Stimulated activated CD4-positive, alpha-beta T cell treated with anti-CD3 and anti-CD28 coated beads, TNF-alpha, amount 100 ng/mL, for 4 hours (primary cell): ENCODE data around the gene ZNF444.
"Not testable (repeated sequence)": the region's sequence is repeated elsewhere in the genome, so short reads cannot be mapped to it uniquely, and the experiment has no call there.

Experiments
- DNase-seq, 3 experiments: peaks; one replicate each; pipeline ENCODE4 v3.0.0-alpha.2; 2020; ENCODE audit warnings: low read depth in 3 of 3

The ZNF444 gene

DNA sequence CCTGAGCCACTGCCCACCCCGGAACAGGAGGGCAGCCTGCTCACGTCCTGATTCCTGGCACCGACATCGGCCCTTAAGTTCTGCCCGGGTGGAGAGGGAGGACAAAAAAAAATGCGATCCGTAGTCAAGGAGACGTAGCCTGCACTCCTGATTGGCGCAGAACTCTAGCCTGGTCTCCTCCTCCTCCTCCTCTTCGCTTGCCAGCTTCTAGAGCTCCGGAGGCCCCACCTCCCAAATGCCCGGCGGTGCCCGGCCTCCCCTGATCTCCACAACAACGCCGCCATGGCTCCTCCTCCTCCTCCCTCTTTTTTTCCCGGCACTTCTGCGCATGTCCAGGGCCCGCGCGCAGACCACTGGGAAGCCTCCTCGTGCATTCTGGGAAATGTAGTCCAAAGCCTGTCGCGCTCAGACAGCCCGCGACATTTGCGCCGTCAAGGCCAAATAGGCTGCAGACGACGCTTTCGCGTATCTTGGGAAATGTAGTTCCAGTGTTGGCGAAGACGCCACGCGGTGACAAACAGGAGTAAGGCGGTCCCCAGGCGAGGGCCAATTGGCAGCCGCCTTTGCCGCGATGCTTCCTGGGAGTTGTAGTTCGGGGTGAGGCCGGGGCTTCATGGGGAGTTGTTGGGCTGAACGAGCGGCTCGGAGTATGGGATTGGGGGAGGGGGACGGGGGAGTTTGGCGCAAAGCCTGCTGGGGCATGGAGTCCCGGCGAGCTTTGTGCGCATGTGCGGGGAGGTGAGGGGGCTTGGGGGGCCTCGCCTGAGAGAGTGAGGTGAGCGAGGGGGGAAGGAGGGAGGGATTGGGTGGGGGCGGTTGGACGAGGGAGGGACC lies at the start of gene ZNF444:
TSS of gene ZNF444 (plus strand) at position 705 of the 834 bp plus-strand sequence. CDS start 5,625 bp downstream, outside the sequence.
- DNase-seq = peak; percentile 97 to 100 (median 99)

DNA sequence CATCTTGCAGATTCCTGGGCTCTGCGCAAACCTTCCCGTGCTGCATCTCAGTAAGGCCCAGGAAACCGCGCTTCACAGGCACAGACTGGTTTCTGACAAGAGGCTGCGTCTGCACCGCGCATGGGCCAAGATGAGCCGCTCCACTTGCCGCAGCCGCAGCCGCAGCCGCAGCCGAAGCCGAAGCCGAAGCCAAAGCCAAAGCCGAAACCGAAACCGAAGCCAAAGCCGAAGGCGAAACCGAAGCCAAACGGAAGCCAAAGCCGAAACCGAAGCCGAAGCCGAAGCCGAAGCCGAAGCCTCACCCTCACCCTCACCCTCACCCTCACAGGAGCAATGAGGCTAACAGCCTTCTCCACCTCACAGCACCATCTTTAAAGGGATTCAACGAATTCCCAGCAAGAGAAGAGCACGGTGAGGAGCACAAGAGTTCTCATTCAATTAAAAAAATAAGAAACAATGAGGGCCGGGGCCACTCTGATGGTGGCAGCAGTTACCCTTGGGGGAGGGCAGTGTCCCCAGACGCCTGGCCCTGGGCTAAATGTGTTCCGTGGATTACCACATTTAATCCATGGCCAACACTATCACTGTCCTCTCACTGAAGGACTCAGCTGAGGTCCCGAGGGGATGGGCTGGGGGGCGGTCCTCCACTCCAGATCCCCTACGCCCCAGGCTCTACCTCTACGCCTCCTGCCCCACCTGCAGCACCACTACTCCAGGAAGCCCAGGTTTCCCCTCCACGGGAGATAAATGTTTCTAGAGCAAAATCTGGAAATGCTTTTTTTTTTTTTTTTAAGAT lies 49.1 kb upstream of the ZNF444 start:
- DNase-seq = no peak

DNA sequence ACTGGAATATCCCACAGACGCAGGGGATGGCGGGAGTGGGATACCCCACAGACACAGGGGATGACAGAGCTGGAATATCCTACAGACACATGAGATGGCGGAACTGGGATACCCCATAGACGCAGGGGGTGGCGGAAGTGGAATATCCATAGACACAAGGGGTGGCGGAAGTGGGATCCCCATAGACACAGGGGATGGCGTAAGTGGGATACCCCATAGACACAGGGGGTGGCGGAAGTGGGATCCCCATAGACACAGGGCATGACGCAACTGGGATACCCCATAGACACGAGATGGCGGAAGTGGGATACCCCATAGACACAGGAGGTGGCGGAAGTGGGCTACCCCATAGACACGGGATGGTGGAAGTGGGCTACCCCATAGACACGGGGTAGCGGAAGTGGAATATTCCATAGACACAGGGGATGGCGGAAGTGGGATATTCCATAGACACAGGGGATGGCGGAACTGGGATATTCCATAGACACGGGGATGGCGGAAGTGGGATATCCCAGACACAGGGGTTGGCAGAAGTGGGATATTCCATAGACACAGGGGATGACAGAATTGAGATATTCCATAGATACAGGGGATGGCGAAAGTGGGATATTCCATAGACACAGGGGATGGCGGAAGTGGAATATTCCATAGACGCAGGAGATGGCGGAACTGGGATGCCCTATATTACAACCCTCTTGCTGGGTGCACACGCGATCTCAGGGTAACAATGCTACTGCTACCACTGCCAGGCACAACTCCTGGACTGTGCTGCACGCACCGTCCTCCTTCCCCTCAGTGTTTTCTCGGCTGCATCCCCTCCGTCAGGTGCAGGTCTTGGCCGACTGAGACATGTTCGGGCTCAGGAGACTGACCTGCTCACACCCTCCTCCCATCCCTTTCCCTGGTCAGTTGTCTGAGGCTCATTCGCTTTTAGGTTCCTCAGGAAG lies 48.1 kb upstream of the ZNF444 start:
- DNase-seq = no peak

DNA sequence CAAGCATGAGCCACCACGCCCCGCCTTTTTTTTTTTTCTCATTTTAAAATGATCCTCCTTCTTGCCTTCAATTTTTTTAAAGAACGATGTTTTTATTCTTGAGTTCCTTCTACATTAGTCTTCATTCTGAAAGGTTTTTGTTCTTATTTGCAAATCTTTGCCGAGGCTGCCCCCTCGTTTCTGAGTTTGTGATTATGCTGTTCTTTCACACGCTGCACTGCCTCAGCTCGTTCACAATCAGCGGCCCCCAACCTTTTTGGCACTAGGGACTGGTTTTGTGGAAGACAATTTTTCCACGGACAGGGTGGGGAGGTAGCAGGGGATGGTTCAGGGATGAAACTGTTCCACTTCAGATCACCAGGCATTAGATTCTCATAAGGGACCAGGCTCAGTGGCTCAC lies 46.6 kb upstream of the ZNF444 start:
- DNase-seq = no peak

DNA sequence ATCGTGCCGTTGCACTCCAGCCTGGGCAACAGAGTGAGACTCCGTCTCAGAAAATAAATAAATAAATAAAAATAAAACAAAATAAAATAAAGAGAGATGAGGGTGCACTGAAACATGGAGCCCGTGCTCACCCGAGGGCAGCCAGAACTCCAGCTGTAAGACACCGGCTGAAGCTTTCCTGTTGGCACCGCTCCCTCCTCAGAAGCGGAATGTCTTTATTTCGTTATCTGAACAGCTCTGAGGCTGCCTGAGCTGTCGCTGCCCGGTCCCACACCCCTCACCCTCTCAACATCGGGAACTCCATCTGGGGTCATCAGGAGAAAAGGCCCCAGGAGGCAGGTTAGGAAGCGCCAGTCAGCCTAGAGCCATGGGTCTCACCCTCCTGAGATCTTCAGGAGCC lies 44.4 kb upstream of the ZNF444 start:
- DNase-seq = no peak

DNA sequence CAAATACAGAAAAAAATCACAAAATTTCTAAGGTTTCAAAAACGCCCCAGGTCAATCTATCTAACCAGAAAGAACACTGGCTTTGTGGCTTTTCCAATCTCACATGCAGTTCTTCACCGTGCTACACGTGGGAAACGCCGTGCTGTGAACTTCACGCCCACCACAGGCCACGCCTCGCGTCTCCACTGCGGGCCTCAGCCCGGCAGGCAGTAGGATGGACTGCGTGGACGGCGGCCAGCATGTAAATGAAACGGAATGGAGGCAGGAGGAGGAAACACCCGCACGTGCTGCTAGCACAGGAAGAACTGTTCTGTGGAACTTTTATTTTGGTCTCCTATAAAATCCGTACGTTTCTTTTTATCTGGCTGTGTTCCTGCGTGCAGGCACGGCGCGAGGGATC lies 43.8 kb upstream of the ZNF444 start:
- DNase-seq = no peak

DNA sequence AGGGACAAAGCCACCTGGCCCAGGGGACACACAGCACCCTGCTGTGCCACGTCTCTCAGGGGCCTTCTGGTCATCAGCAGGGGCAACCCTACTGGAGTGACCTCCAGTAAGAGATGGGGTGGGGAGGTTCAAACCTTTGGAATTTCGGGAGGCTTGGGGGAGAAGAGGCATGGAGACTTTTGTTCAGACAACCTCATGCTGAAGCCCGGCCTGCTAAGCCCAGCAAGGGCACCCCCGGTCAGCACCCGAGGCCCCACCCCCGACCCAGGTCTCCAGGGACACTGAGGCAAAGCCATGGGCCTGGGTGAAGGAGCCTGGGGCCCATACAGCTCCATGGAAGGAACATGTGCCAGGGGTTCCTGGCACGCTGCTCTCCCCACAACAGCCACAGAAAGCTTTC lies 43.3 kb upstream of the ZNF444 start:
- no peak for DNase-seq

DNA sequence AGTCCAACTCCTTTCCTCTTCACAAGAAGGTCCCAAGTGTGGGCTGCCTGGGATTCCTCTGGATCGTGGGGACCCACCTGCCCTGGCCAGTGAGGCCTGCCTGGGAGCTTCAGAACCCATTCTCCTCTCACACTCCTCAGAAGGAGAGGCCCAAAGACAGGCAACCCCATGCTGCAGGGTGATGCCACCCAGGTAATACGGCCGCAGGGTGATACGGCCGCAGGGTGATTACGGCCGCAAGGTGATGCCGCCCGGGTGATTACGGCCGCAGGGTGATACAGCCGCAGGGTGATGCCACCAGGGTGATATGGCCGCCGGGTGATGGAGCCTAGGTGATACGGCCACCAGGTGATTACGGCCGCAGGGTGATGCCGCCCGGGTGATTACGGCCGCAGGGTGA lies 42.9 kb upstream of the ZNF444 start:
- DNase-seq = not testable (repeated sequence)

DNA sequence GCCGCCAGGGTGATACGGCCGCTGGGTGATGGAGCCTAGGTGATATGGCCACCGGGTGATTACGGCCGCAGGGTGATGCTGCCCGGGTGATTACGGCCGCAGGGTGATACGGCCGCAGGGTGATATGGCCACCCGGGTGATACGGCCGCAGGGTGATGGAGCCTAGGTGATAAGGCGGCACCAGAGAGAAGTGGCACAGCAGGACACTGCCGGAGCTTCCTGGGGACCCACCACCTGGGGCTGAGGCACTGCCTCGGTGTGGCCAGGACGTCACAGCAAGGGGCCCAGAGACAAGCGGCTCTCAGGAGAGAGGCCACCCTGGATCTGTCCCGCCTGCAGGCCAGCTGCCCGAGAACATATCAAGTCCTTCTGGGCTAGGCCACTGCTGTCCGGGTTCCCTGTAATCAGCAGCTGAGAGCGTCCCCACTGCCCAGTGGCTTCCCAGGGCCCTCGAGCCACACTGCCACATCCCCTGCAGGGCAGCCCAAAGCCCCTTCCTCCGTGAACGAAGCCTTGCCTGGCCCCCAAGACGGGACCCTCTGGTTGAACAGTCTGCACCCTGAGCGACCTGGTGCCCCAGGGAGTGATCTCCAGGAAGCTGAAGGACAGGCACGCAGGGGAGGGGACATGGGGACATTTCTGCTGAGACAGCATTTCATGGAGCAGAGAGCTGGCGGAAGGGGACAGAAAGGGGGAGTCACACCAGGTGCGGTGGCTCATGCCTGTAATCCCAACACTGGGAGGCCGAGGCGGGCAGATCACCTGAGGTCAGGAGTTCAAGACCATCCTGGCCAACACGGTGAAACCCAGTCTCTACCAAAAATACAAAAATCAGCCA lies 42.1 kb upstream of the ZNF444 start:
- no peak for DNase-seq

DNA sequence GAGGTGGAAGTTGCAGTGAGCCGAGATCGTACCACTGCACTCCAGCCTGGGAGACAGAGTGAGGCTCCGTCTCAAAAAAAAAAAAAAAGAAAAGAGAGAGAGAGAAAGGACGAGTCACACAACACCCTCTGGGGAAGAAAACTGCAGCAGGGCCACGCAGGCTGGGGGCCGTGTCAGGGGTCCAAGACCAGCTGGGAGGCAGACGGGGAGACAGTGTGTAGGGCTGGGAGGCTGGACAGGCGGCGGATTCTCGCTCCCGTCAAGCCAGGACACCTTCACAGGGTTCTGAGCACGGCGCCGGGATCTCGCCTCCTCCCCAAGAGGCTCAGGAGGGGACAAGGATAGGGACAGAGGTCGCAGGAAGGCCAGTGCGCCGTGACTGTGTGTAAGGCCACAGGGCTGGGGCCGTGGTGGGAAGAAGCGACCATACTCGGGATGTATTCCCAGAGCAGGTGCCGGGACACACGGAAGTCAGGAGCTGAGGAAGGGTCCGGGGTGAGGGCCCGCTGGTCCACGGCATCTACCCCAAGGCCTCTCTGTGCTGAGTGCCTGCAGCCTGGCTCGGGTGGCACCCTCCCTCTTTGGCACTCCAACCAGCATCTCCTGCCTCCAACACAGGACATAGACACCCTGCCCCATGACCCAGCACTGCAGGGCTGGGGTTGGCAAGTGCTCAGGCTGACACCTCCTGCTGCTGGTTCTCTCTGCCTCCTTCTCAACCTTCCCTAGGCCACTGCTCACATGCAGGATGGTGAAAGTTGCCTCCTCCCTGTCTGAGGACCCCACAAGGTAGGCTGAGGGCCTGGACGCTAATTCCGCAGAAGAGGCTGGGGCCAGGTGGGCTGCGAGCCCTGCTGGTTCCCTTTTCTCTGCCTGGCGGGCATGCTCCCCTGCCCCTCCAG lies 41.2 kb upstream of the ZNF444 start:
- no peak for DNase-seq

DNA sequence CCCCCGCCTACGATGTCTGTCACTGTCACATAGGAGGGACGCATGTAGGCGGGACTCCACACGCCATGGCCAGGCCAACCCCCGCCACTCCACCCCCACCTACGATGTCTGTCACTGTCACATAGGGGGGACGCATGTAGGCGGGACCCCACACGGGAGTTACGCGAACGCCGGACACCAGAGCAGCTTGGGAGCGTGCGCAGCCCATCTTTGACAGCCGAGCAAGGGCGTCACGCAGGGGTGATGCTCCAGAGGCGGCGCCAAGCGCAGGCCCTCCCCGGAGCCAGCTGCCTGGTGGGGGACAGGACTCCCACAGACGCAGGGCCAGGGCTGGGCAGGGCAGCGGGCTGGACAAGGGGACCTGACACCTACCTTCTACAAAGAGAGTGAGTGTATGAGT lies 40.0 kb upstream of the ZNF444 start:
- no peak for DNase-seq

DNA sequence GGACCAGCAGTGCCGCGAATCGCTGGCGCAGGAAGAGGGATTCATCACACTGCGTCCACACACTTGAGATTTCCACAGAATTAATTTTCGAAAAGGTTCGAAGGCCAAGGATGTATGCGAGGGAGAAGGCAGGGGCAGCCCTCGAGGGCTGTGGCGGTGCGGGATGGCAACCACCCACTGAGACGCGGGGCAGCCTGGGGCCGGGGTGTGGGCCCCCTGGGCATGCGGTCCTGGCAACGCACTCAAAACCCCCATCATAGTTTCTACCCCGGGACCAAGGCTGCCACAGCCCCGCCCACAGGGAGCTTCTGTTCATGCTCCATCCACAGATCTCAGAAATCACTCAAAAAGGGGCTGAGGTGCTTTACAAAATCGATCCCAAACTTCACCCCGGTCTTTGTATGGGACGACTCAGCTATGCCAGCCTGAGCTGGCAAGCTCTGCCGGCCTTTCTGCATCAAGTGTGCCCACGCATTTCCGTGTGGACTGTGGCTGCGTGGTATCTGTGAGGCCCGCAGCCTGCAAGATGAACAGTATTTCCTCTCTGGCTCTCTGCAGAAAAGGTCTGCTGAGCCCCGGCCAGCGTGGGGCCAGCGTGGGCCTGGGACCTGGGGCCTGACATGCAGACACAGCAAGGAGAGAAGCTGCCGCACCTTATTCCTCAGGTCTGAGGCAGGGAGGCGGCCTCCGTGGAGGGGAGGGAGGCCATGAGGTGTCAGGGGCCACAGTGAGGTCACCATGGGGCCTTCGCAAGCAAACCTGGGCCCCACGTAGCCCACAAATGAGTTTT lies 39.1 kb upstream of the ZNF444 start:
- no peak for DNase-seq

DNA sequence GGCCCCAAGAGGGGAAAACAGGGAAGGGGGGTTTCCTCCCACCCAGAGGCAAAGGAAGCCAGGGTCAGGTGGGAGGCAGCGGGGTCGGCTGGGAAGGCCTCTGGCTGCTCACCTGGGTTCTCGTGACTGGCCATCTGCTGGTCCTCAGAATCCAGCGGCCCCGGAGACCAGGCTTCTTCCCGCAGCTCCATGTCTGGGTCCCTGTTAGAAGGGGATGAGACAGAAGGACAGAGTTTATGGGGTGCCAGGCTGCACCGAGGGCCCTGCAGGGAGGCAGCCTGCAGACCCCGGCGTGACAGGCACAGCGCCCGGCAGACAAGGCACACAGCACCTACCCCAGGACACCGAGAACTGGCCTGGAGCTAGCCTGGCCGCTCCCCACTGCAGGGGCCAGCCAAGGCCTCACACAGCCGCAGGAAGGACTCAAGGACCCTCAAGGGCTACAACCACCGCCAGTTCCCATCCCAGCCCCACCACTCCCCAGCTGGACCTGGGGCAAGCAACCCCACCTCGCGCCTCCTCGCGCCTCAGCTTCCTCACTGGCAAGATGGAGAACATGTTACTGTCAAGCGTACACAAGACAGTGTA lies 38.0 kb upstream of the ZNF444 start:
- DNase-seq = no peak

DNA sequence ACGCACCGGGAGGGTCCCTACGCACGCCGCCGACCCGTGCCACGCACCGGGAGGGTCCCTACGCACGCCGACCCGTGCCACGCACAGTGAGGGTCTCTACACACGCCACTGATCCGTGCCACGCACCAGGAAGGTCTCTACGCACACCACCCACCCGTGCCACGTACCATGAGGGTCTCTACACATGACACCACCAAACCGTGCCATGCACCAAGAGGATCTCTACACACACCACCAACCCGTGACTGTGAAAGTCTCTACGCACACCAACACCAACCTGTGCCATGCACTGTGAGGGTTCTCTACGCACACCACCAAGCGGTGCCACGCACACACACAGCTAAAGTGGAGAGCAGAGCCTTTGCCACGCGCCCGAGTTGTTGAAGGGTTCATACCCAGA lies 36.7 kb upstream of the ZNF444 start:
- DNase-seq = no peak

DNA sequence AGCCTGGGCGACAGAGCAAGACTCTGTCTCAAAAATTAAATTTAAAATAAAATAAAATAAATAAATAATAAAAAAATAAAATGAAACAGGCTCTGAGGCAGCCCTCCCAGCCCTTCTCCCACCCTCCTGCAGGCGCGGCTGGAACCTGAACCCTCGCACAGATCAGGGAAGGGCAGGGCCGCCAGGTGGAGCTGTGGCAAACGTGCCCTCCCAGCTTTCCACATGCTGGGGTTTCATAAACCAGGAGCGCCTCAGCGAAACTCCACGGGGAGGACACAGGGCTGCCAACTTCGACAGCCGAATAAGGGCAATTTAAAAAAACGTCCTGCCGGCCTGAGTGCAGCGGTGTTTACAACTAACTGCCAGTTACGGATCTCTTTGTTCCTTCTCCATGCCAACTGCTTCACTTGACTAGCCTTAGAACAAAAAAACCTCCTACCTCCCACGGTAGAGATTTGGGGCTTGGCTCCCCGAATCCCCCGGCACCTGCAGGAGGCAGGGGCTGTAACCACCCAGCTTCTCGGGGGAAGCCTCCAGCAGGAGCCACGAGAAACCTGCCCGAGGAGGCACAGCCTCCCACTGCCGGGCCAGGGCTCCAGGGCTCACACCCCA lies 35.9 kb upstream of the ZNF444 start:
- DNase-seq = peak in 1 of 3 experiments; percentile 28

DNA sequence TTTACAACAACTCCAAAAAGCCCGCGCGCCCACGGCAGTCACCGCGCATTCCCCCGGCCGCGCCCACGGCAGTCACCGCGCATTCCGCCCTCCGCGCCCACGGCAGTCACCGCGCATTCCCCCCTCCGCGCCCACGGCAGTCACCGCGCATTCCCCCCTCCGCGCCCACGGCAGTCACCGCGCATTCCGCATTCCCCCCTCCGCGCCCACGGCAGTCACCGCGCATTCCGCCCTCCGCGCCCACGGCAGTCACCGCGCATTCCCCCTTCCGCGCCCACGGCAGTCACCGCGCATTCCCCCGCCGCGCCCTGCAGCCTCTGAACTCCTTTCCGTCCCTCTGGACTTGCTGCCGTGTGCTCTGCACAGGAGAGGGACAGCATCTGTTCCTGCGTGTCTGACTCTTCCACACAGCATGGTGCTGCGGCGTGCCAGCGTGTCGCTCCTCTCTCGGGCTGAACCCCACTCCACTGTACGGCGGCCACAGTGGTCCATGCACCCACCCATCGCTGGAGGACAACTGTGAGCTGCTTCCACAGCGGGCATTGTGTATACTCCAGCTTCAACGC lies 35.2 kb upstream of the ZNF444 start:
- not testable (repeated sequence) for DNase-seq

DNA sequence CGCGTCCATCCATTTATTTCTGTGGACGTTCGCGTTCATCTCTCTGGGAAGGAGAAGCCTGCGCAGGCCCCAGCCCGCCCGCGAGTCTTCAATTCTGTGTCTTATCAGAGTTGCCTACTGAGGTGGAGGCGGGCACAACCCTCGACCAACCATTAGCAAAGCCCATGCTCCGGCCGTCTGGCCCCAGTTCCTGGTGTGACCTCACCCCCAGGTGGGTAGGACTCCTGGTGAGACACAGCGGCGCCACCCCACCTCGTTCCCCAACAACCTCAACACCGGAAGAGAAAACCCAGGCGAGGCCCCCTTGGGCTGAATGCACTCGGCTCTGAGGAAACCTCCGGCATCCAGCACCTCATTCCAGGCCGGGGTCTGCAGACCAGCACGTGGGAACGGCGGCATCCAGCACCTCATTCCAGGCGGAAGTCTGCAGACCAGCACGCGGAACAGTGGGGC lies 34.7 kb upstream of the ZNF444 start:
- no peak for DNase-seq

DNA sequence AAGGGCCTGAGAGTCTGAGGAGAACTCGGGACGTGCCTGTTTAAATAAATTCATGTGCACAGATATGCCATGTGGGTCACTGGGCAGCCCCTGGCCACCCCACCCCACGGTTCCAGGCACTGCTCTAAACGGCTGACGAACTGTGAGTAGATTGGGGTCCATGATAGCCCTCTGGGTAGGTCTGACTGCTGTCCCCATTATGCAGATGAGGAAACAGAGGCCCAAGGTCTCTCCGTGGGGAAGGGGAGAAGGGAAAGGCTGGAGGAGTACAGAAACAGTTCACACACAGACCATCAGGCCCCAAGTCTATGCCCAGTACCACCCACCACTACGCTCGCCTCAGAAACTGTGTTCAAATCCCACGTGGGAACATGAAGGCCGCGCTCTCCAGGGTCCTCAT lies 34.1 kb upstream of the ZNF444 start:
- no peak for DNase-seq
